Endothelial cell of umbilical vein (primary cell): ENCODE data around the gene FBXO9. TPM values are rescaled to one million over a fixed set of nuclear protein-coding genes. Genes with fewer than 3 reads are reported as not detected.

ENCODE experiments used
- BruUV-seq: library from RNA; stranded (reverse); fragments of 400-500 nt; replicated peaks from 2 replicates; lab custom pipeline; 2021; lab: Mats Ljungman, UMichigan
- CTCF ChIA-PET: fragments of 300-600, 350-600 bp; sonication (Branson Sonifier 250); formaldehyde crosslinking; loops from one replicate; lab custom pipeline; 2021; ENCODE audit warnings: antibody characterized with exemption, inconsistent platforms; lab: Charles Lee
- POLR2A ChIA-PET: fragments of 300-600, 350-600 bp; sonication (Branson Sonifier 250); formaldehyde crosslinking; loops from one replicate; lab custom pipeline; 2021; ENCODE audit warnings: antibody characterized with exemption, inconsistent platforms; lab: Charles Lee
- DNase-seq: peaks from one replicate; pipeline ENCODE4 v3.0.0-alpha.2; 2011; ENCODE audit warnings: low read depth, low spot score
- FAIRE-seq: peaks from 2 replicates; lab custom pipeline; 2011; peaks lifted over from hg19 to GRCh38; lab: Jason Lieb, UNC
- H2AFZ ChIP-seq: 2 replicates; pipeline ENCODE4 v1.6.0; 2012; ENCODE audit warnings: low read depth, low read length, control low read depth, inconsistent platforms
- H3K27ac ChIP-seq: 2 replicates; pipeline ENCODE4 v1.5.1; 2011; ENCODE audit warnings: low read depth, mild to moderate bottlenecking, control low read depth, low read length, moderate library complexity; ENCODE audit not compliant: insufficient read depth
- H3K27me3 ChIP-seq, 2 experiments: 2 replicates each; pipeline versions ENCODE4 v1.6.0 to v1.6.1; 2011; ENCODE audit warnings: low read length in 2 of 2, mixed read lengths in 1 of 2; ENCODE audit not compliant: control insufficient read depth in 2 of 2, insufficient read depth in 2 of 2
- H3K36me3 ChIP-seq, 2 experiments: 2 replicates in 1 of 2; 3 replicates in 1 of 2; pipeline ENCODE4 v1.5.1; 2011; ENCODE audit warnings: low read length in 2 of 2, mild to moderate bottlenecking in 1 of 2, moderate library complexity in 1 of 2; ENCODE audit not compliant: control insufficient read depth in 2 of 2, insufficient read depth in 2 of 2; ENCODE audit errors: extremely low read depth in 1 of 2
- H3K4me1 ChIP-seq: 3 replicates; pipeline ENCODE4 v1.5.1; 2011; ENCODE audit warnings: mild to moderate bottlenecking, low read length; ENCODE audit not compliant: control insufficient read depth, insufficient read depth; ENCODE audit errors: extremely low read depth
- H3K4me2 ChIP-seq: 2 replicates; pipeline ENCODE4 v1.6.1; 2011; ENCODE audit warnings: low read length, control low read depth, mixed read lengths; ENCODE audit not compliant: insufficient read depth
- H3K4me3 ChIP-seq, 3 experiments: fragments of 200-600 bp in 1 of 3; sonication (generic), shearing (Covaris generic) in 1 of 3; replicated peaks in 1 of 3; 2 replicates each; pipeline ENCODE4 v1.5.1; 2011 to 2016; ENCODE audit warnings: control low read depth in 3 of 3, low read length in 3 of 3, mild to moderate bottlenecking in 2 of 3, inconsistent platforms in 1 of 3, low read depth in 1 of 3, moderate library complexity in 1 of 3; ENCODE audit not compliant: insufficient read depth in 1 of 3
- H3K79me2 ChIP-seq: 2 replicates; pipeline ENCODE4 v1.6.0; 2012; ENCODE audit warnings: low read length, inconsistent platforms; ENCODE audit not compliant: control insufficient read depth, insufficient read depth
- H3K9ac ChIP-seq: replicated peaks from 2 replicates; pipeline ENCODE3; 2011; ENCODE audit warnings: low read length, control low read depth; ENCODE audit not compliant: insufficient read depth; ENCODE audit errors: extremely low read depth
- H3K9me1 ChIP-seq: replicated peaks from 3 replicates; pipeline ENCODE4 v1.6.0; 2011; ENCODE audit warnings: mild to moderate bottlenecking, low read length; ENCODE audit not compliant: control insufficient read depth, insufficient read depth; ENCODE audit errors: extremely low read depth
- H3K9me3 ChIP-seq: replicated peaks from 2 replicates; pipeline ENCODE4 v1.5.1; 2012; ENCODE audit warnings: low read length, inconsistent platforms; ENCODE audit not compliant: control insufficient read depth, insufficient read depth
- H4K20me1 ChIP-seq: replicated peaks from 2 replicates; pipeline ENCODE3; 2011; ENCODE audit warnings: mild to moderate bottlenecking, low read length; ENCODE audit not compliant: control insufficient read depth, insufficient read depth; ENCODE audit errors: extremely low read depth
- EZH2 ChIP-seq: IDR thresholded peaks from 2 replicates; pipeline ENCODE4 v1.6.1; 2012; ENCODE audit warnings: borderline replicate concordance, low read depth, mild to moderate bottlenecking, moderate library complexity, low read length, inconsistent platforms; ENCODE audit not compliant: severe bottlenecking
- FOS ChIP-seq: IDR thresholded peaks from 2 replicates; pipeline ENCODE4 v1.6.1; 2011; ENCODE audit warnings: mild to moderate bottlenecking, low read length, moderate library complexity, borderline replicate concordance; ENCODE audit not compliant: insufficient read depth
- GATA2 ChIP-seq: IDR thresholded peaks from 2 replicates; pipeline ENCODE4 v1.7.0; 2011; ENCODE audit warnings: low read depth, mild to moderate bottlenecking, moderate library complexity, mixed read lengths, low read length; ENCODE audit not compliant: insufficient read length, insufficient read depth
- JUN ChIP-seq: IDR thresholded peaks from 2 replicates; pipeline ENCODE4 v1.6.1; 2011; ENCODE audit warnings: borderline replicate concordance, low read depth; ENCODE audit not compliant: insufficient read length, insufficient read depth
- MAX ChIP-seq: IDR thresholded peaks from 2 replicates; pipeline ENCODE4 v1.6.1; 2011; ENCODE audit not compliant: insufficient read depth, insufficient read length
- MYC ChIP-seq: IDR thresholded peaks from one replicate; pipeline ENCODE4 v1.6.1; 2011; ENCODE audit warnings: mild to moderate bottlenecking, low read depth, low read length
- POLR2A ChIP-seq: IDR thresholded peaks from 2 replicates; pipeline ENCODE4 v1.6.1; 2012; ENCODE audit warnings: low read depth, mild to moderate bottlenecking, control low read depth, low read length
- POLR2AphosphoS5 ChIP-seq: IDR thresholded peaks from 2 replicates; pipeline ENCODE4 v1.6.1; 2012; ENCODE audit warnings: low read depth, mild to moderate bottlenecking, control low read depth, low read length, moderate library complexity; ENCODE audit not compliant: insufficient read depth
- dilution Hi-C: fragments of 300-500 bp; cut with MboI; formaldehyde crosslinking; loops from one replicate; pipeline ENCODE4 v1.15.0; 2019; ENCODE audit warnings: low sequenced_read_pairs; ENCODE audit not compliant: extremely low pct_ligation_motif_present
- intact Hi-C: fragments of 100-400 bp; cut with micrococcal nuclease; formaldehyde crosslinking; loops from one replicate; pipeline ENCODE4 v1.10.0; 2022
- polyA plus RNA-seq, 4 experiments: library from polyadenylated mRNA; depleted of rRNA in 3 of 4; stranded (reverse) in 3 of 4; unstranded in 1 of 4; fragments of >200 nt; gene quantifications; 2 replicates each; pipeline versions ENCODE4 v1.2.1 to v1.2.3, GENCODE V29; 2011 to 2012; ENCODE audit warnings: missing spikeins in 1 of 4
- total RNA-seq: library from RNA; stranded (reverse); gene quantifications from 2 replicates; pipeline ENCODE4 v1.2.3, GENCODE V29; 2021
- TF ChIP-seq, protein P1 (sequence below), 2 donors: IDR thresholded peaks; 1 replicate in 1 of 2; 2 replicates in 1 of 2; pipeline ENCODE4 v1.5.1; 2011; ENCODE audit warnings: low read length in 2 of 2, mild to moderate bottlenecking in 2 of 2, moderate library complexity in 2 of 2, control low read depth in 1 of 2, inconsistent platforms in 1 of 2, low read depth in 1 of 2; ENCODE audit not compliant: insufficient read depth in 1 of 2; ENCODE audit errors: extremely low read depth in 1 of 2

FBXO9 gene
- total and polyA plus RNA-seq, 2 donors (not counting 3 experiments of a cell fraction or from before 2014, with no cell fraction given) = 48.1 to 58.9 TPM

DNA sequence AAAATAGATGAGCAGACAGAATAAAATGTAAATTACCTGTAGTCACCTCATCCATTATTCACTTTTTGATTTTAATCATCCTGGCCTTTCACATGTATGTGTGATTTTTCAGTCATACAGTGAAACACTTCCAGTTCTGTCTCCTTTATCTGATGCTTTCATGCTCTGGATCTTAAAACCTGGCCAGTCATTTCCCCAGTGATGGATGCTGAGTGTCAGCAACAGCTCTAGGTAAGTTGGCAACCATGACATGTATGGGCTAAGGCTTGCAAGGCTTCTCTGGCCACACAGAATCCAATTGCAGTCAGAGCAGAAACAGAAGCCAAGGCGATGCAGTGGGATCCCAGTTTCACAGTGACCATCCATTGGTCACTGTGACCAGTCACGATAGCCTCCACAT, 35.8 kb downstream of the FBXO9 start:
- H3K27me3 ChIP-seq = no peaks in the 10 kb centered on the region
- H3K9me3 ChIP-seq = no peaks in the 10 kb centered on the region
- H2AFZ ChIP-seq = no peak overlapping the region
- CTCF ChIA-PET = no interaction called here
- intact Hi-C loops (loop anchor here (10.0 kb wide), 1 partner anchor 384 kb away; no protein-coding TSS in a partner anchor), dilution Hi-C loops (no loop called here)
- H3K4me2 ChIP-seq = no peak overlapping the region
- peaks cover 15 to 18% of the 10 kb centered on the region in 2 experiments for H3K36me3 ChIP-seq
- H3K79me2 ChIP-seq = no peaks in the 10 kb centered on the region
- no peak overlapping the region for H3K27ac ChIP-seq
- TF ChIP-seq POLR2AphosphoS5 (no peak), EZH2 (no peak), MAX (no peak), POLR2A (no peak), MYC (no peak)
- H3K4me3 ChIP-seq = no peak overlapping the region
- POLR2A ChIA-PET = no interaction called here
- H3K9me1 ChIP-seq = no peaks in the 10 kb centered on the region
- BruUV-seq = no TSS peak
- DNase-seq (no peak), FAIRE-seq (no peak)
- H3K4me1 ChIP-seq = no peaks in the 10 kb centered on the region
- no peaks in the 10 kb centered on the region for H4K20me1 ChIP-seq
- no peak overlapping the region for H3K9ac ChIP-seq

GRCh38 chr6:53103993-53104675, 38.9 kb downstream of the FBXO9 start:
- Histone ChIP-seq H4K20me1 (no peaks in the 10 kb centered on the region), H3K4me1 (no peaks in the 10 kb centered on the region), H3K27me3 (no peaks in the 10 kb centered on the region), H3K9me3 (no peaks in the 10 kb centered on the region), H3K4me3 (no peak overlapping the region), H3K9ac (no peak overlapping the region), H2AFZ (no peak overlapping the region), H3K27ac (no peak overlapping the region), H3K79me2 (no peaks in the 10 kb centered on the region), H3K9me1 (no peaks in the 10 kb centered on the region), H3K36me3 (peaks cover 7% of the 10 kb centered on the region in 2 experiments), H3K4me2 (no peak overlapping the region)
- BruUV-seq = no TSS peak
- ChIA-PET POLR2A (no interaction called here), CTCF (interaction anchor here (0.7 to 2.2 kb wide), 2 partner anchors 66 to 381 kb away, joined by 3 to 11 read pairs; no protein-coding TSS in a partner anchor)
- FAIRE-seq (no peak), DNase-seq (peak; percentile 18)
- TF ChIP-seq, protein P1, sequence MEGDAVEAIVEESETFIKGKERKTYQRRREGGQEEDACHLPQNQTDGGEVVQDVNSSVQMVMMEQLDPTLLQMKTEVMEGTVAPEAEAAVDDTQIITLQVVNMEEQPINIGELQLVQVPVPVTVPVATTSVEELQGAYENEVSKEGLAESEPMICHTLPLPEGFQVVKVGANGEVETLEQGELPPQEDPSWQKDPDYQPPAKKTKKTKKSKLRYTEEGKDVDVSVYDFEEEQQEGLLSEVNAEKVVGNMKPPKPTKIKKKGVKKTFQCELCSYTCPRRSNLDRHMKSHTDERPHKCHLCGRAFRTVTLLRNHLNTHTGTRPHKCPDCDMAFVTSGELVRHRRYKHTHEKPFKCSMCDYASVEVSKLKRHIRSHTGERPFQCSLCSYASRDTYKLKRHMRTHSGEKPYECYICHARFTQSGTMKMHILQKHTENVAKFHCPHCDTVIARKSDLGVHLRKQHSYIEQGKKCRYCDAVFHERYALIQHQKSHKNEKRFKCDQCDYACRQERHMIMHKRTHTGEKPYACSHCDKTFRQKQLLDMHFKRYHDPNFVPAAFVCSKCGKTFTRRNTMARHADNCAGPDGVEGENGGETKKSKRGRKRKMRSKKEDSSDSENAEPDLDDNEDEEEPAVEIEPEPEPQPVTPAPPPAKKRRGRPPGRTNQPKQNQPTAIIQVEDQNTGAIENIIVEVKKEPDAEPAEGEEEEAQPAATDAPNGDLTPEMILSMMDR (IDR thresholded peaks at IDR 0.05; ENCODE audit: extremely low read depth in 1 of 2, insufficient read depth in 1 of 2, low read depth in 1 of 2, low read length in 2 of 2) = no peak
- TF ChIP-seq FOS = no peak
- no peak for TF ChIP-seq EZH2
- no peak for TF ChIP-seq GATA2
- TF ChIP-seq POLR2AphosphoS5 = no peak
- TF ChIP-seq POLR2A = no peak
- TF ChIP-seq MYC = no peak
- TF ChIP-seq MAX = no peak
- TF ChIP-seq JUN = no peak
- dilution Hi-C loops (no loop called here), intact Hi-C loops (loop anchor here (10.0 kb wide), 1 partner anchor 381 kb away; no protein-coding TSS in a partner anchor)
